HG03342 (cell line): Measurements from ENCODE around the gene GOLGA6L9.
"Not testable (repeated sequence)": the region's sequence is repeated elsewhere in the genome, so short reads cannot be mapped to it uniquely, and the experiment has no call there.

Experiments used
- ATAC-seq: cut with Tn5 transposase; IDR thresholded peaks from one replicate; pipeline ENCODE4 v1.9.1; 2021; ENCODE audit warnings: mild to moderate bottlenecking, moderate library complexity; ENCODE audit not compliant: unreplicated experiment

GOLGA6L9 gene

GRCh38 chr15:82429693-82430092 is at the start of gene GOLGA6L9:
GOLGA6L9 (plus strand) TSS chr15:82429816; CDS start chr15:82430080, 264 bp downstream.
- not testable (repeated sequence) for ATAC-seq

GRCh38 chr15:82381330-82381955 is 48.2 kb upstream of the GOLGA6L9 start:
- ATAC-seq = not testable (repeated sequence)

- not testable (repeated sequence) for ATAC-seq
These were observed 42.4 kb upstream of the GOLGA6L9 start for GRCh38 chr15:82387209-82387608.

GRCh38 chr15:82390152-82390551 is 39.5 kb upstream of the GOLGA6L9 start:
- not testable (repeated sequence) for ATAC-seq

- not testable (repeated sequence) for ATAC-seq
These were observed 37.5 kb upstream of the GOLGA6L9 start for GRCh38 chr15:82392077-82392476.

GRCh38 chr15:82393671-82394070 is 35.9 kb upstream of the GOLGA6L9 start:
- ATAC-seq = no peak

- ATAC-seq = not testable (repeated sequence)
These were observed 33.8 kb upstream of the GOLGA6L9 start for GRCh38 chr15:82395788-82396187.

- ATAC-seq = no peak
These were observed 31.8 kb upstream of the GOLGA6L9 start for GRCh38 chr15:82397817-82398216.

- no peak for ATAC-seq
These were observed 30.8 kb upstream of the GOLGA6L9 start for GRCh38 chr15:82398785-82399184.

- ATAC-seq = not testable (repeated sequence)
These were observed 30.1 kb upstream of the GOLGA6L9 start for GRCh38 chr15:82399366-82400103.

GRCh38 chr15:82401918-82402317 is 27.7 kb upstream of the GOLGA6L9 start:
- ATAC-seq = not testable (repeated sequence)

- not testable (repeated sequence) for ATAC-seq
These were observed 27.3 kb upstream of the GOLGA6L9 start for GRCh38 chr15:82402341-82402740.

GRCh38 chr15:82406211-82406610 is 23.4 kb upstream of the GOLGA6L9 start:
- not testable (repeated sequence) for ATAC-seq

GRCh38 chr15:82410306-82410705 is 19.3 kb upstream of the GOLGA6L9 start:
- ATAC-seq = not testable (repeated sequence)

- not testable (repeated sequence) for ATAC-seq
These were observed 18.0 kb upstream of the GOLGA6L9 start for GRCh38 chr15:82411595-82411994.

GRCh38 chr15:82414525-82415191 is 15.0 kb upstream of the GOLGA6L9 start:
- not testable (repeated sequence) for ATAC-seq

- not testable (repeated sequence) for ATAC-seq
These were observed 9.1 kb upstream of the GOLGA6L9 start for GRCh38 chr15:82420516-82420915.

GRCh38 chr15:82420966-82421365 is 8.7 kb upstream of the GOLGA6L9 start:
- ATAC-seq = not testable (repeated sequence)

- ATAC-seq = not testable (repeated sequence)
These were observed 2.5 kb upstream of the GOLGA6L9 start for GRCh38 chr15:82427117-82427516.

- not testable (repeated sequence) for ATAC-seq
These were observed 15.8 kb downstream of the GOLGA6L9 start for GRCh38 chr15:82445420-82445819.

- ATAC-seq = not testable (repeated sequence)
These were observed 27.7 kb downstream of the GOLGA6L9 start for GRCh38 chr15:82457336-82457735.
